ENCODE data around the gene HSD11B2.

HSD11B2 gene

GRCh38 chr16:67411339-67411738, 19.6 kb upstream of the HSD11B2 start:
- no peak for TF ChIP-seq POLR2AphosphoS5 (IDR thresholded peaks at IDR 0.05; ENCODE audit: low read depth, low read length)
- TF ChIP-seq FOXP2 (optimal IDR thresholded peaks at IDR 0.05; ENCODE audit: borderline replicate concordance, extremely low read depth, extremely low read length, insufficient read depth): no peak

DNA sequence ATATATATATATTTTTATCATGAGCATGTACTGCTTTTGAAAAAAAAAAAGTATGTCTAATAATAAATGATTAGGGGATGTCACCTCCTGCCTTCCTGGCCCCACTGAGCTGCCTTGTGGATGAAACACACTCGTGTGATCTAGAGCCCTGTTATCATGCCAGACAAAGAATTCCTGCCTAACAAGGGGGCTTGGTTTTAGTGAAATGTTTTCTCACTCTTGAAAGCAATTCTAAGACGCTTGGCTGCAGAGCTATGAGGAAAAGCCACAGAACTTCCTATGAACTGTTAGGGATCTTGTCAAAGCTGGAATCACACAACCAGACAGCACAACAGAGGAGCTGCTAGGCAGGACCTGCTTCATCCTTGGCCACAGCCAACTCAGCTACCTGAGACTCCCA, 18.6 kb upstream of the HSD11B2 start:
- no peak for TF ChIP-seq REST (IDR thresholded peaks at IDR 0.05; ENCODE audit: insufficient read depth in 1 of 2, low read depth in 2 of 2, low read length in 2 of 2)
- no peak for TF ChIP-seq POLR2AphosphoS5 (IDR thresholded peaks at IDR 0.05; ENCODE audit: low read depth, low read length)
- no peak for TF ChIP-seq TAF1 (IDR thresholded peaks at IDR 0.05; ENCODE audit: borderline replicate concordance, insufficient read depth, low read length)
- no peak for TF ChIP-seq SIN3A (IDR thresholded peaks at IDR 0.05; ENCODE audit: borderline replicate concordance, insufficient read depth, low read length)
- no peak for TF ChIP-seq FOXP2 (optimal IDR thresholded peaks at IDR 0.05; ENCODE audit: borderline replicate concordance, extremely low read depth, extremely low read length, insufficient read depth)

GRCh38 chr16:67413978-67414911, 16.7 kb upstream of the HSD11B2 start:
- no peak for TF ChIP-seq SIN3A (IDR thresholded peaks at IDR 0.05; ENCODE audit: borderline replicate concordance, insufficient read depth, low read length)
- no peak for TF ChIP-seq REST (IDR thresholded peaks at IDR 0.05; ENCODE audit: insufficient read depth in 1 of 2, low read depth in 2 of 2, low read length in 2 of 2)
- TF ChIP-seq TAF1 (IDR thresholded peaks at IDR 0.05; ENCODE audit: borderline replicate concordance, insufficient read depth, low read length): no peak
- no peak for TF ChIP-seq FOXP2 (optimal IDR thresholded peaks at IDR 0.05; ENCODE audit: borderline replicate concordance, extremely low read depth, extremely low read length, insufficient read depth)
- no peak for TF ChIP-seq POLR2AphosphoS5 (IDR thresholded peaks at IDR 0.05; ENCODE audit: low read depth, low read length)

- TF ChIP-seq POLR2AphosphoS5 (IDR thresholded peaks at IDR 0.05; ENCODE audit: low read depth, low read length): no peak
- no peak for TF ChIP-seq SIN3A (IDR thresholded peaks at IDR 0.05; ENCODE audit: borderline replicate concordance, insufficient read depth, low read length)
- no peak for TF ChIP-seq TAF1 (IDR thresholded peaks at IDR 0.05; ENCODE audit: borderline replicate concordance, insufficient read depth, low read length)
- TF ChIP-seq REST (IDR thresholded peaks at IDR 0.05; ENCODE audit: insufficient read depth in 1 of 2, low read depth in 2 of 2, low read length in 2 of 2): no peak
- no peak for TF ChIP-seq FOXP2 (optimal IDR thresholded peaks at IDR 0.05; ENCODE audit: borderline replicate concordance, extremely low read depth, extremely low read length, insufficient read depth)
Measured at GRCh38 chr16:67415872-67416793, 14.8 kb upstream of the HSD11B2 start, which contains the start of gene ZDHHC1. TSS of gene ZDHHC1 (minus strand) at chr16:67416477. CDS start at chr16:67407775, 8,702 bp downstream.

DNA sequence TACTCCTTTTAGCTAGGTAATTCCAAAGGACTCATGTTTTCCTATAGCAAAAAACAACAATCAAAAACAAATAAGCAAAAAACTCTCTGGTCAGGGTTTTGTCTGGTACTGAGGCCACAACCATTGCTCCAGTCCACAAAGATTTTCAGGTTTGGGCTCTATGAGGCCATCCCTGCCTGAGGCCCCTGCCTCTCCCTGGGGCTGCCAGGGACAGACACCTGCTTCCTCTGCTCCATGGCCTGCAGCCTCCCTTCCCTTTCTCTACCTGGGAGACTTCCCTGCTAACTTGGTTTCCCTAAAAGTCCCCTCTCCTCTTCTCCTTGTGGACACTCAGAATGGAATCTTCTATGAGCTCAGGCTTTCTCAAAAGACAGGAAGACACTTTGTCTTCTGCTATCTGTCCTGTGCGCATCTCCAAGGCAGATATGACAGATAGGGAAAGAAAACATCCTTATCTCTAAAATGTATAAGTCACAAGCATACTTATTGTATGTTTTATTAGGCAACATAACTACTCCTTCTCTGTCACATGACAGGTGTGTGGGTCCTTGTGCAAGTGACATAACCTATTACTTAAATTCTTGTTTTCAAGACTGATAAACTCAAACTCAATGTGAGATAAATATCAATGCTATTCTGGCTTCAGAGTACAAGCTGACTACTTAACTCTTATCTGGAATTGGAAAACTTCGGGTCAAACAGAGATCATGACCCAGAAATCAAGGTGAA, 13.4 kb upstream of the HSD11B2 start:
- TF ChIP-seq FOXP2 (optimal IDR thresholded peaks at IDR 0.05; ENCODE audit: borderline replicate concordance, extremely low read depth, extremely low read length, insufficient read depth): no peak
- no peak for TF ChIP-seq POLR2AphosphoS5 (IDR thresholded peaks at IDR 0.05; ENCODE audit: low read depth, low read length)
- TF ChIP-seq TAF1 (IDR thresholded peaks at IDR 0.05; ENCODE audit: borderline replicate concordance, insufficient read depth, low read length): no peak
- TF ChIP-seq REST (IDR thresholded peaks at IDR 0.05; ENCODE audit: insufficient read depth in 1 of 2, low read depth in 2 of 2, low read length in 2 of 2): no peak

Data from PFSK-1 (cell line).